NCI-H187 (cell line): Measurements from ENCODE around the gene PPP2R2B.

Experiments used
- DNase-seq, 2 experiments: peaks; one replicate each; lab custom pipeline; 2025; lab: John Stamatoyannopoulos, UW

PPP2R2B gene

DNA sequence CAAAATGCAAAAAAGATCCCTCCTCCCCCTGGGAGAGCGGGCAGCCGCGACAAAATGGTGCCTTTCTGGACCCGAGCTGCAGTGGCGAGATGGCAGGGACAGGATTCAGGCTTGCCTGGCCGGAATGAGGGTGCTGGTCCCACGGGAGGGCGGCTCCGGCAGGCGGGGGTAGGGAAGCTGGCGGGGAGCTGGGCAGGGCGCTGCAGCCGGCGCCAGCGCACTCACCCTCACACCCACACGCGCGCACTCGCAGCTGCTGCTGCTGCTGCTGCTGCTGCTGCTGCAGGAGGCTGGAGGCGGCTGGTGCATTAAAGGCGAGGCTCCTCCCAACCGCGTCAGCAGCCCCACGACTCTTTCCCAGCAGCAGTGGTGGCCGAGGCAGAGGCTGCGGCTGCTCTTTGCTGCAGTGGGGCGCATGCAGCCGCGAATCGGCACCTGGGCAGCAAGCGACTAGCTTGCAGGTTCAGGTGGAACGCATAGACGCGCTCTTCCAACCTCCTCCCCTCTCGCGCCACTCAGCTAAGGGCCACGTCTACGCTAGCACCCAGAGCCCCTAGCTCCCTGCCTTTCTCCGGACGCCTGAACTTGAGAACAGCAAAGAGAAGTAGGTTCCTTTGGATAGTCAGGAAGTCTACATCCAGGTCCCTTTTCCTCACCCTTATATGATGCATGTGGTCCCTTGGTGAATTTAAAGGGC is at the start of gene PPP2R2B:
PPP2R2B (minus strand) TSS at position 282 of the 697 bp plus-strand sequence.
- DNase-seq = peak; percentile 64 to 79

DNA sequence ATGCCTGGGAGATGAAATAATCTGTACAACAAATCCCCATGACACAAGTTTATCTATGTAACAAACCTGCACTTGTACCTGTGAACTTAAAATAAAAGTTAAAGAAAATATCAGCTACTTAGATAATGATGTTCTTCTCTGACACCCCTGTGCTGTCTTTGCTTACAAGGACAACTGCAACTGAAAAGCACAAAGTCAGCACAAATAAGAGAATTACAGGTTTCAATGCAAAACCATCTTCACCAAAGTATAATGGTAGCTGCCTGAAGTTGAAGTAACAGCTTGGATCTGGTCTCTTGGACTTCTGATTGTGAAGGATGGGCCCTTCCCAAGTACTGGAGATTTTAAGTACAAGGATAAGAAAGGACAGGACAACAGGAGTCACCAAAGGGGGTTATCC is 45.6 kb upstream of the PPP2R2B start:
- no peak for DNase-seq

DNA sequence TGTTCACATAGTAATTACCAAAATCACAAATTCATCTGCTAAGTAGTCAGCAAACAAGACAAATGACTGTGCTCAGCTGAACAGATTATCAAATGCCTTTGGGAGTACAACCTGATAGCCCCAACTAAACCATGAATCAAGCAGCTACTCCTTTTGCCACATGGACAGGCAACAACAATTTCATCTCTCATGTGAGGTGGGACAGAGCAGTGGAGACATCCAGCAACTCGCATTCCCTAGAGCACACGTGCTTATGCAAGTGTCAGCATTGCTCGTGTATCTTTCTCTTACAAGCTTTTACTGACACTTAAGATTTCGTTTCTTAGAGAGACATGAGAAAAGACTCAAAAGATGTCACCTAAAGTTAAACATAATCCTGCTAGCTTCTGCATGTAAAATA is 42.7 kb upstream of the PPP2R2B start:
- DNase-seq = no peak

DNA sequence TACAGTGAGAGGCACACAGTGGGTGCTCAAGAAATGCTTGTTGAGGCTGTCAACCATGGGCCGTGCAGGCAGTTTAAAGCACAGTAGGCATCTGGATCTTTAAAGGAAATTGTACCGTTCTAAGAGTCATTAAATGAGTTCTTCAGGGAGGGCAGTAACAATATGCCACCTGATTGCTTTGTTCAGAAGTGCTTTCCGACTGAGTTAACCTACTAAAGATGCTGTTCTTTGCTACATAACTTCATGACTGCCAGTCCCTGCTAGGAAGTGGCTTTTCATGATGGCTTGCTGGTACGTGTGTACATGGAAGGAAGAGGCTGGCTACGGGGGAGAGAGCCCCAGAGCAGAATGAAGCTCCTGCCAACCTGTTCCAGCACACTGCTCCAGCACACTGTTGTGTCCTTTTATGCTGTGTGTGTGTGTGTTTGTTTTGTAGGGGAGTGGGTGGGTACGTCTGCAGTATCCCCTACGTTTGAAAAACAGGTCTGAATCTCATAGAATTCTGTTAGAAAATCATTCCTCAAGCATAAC is 41.9 kb upstream of the PPP2R2B start:
- DNase-seq = no peak

DNA sequence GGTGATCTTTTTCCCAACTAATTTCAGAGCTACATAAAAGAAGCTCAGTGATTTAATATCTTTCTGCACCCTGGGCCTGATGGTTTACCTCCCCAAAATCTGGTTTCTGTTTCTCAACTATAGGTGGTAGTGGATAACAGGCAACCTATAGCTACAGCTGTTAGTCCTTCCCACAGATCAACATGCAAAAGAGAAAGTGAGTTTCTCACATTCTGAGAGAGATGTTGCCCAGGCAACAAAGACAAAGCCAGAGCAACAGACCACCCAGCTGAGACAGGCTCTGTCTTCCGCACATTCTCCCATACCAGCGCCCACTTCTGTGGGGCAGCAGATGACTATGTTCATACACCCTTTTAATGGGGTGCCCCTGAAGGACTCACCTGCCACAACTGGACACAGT is 40.7 kb upstream of the PPP2R2B start:
- DNase-seq = no peak

DNA sequence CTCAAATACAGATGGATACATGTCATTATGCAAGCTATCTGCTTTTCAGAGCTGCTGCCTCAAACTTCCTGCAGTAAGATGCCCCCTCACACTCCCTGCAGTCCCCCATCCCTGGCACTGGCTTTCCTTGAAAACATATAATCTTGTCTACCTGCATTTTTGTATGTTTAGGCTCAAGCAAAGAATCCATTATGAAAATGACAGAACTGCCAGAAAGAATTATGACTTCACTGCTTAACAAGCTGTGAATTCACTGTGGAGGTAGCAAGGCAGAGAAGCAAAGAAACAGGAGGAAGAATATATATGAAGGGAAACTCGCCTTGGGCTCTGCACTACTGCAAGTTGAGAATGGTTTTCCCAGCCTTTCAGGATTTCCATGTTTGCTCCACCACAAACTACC is 39.4 kb upstream of the PPP2R2B start:
- no peak for DNase-seq

DNA sequence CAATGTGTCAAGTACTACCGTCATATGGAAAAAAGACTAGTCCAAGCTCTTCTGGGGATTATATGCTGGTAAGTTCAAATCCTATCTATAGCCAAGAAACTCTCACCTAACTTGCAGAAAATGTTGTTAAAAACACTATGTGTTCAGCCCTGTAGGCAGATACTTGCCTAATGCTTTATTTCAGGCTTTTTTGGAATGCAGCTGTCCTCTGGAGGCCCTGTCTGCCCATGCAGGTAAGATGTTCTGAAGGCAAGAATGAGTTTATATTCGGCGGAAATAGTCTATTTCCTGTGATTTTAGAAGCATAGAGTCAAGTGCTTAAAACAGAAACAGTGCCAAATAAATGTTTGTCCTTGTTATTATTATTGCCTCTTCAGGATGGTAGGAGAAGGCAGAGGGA is 34.3 kb upstream of the PPP2R2B start:
- DNase-seq = no peak

DNA sequence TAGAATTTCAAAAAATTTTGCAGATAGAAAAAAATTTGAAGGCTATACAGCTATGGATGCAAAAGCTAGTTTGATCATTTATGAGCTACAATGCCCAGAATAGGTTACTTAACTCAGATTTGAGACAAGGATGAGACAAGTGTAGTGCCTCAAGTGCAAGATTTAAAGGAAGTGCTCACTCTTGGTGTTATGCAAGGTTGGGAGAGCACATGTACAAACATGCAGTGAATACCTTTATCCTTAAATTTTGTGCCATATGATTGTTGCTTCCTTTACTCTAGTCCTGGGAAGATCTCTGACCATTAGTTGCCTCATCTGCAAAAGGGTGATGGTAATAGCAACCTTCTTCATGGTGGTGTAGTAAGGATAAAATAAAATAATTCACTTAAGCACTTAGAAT is 31.7 kb upstream of the PPP2R2B start:
- DNase-seq = no peak

DNA sequence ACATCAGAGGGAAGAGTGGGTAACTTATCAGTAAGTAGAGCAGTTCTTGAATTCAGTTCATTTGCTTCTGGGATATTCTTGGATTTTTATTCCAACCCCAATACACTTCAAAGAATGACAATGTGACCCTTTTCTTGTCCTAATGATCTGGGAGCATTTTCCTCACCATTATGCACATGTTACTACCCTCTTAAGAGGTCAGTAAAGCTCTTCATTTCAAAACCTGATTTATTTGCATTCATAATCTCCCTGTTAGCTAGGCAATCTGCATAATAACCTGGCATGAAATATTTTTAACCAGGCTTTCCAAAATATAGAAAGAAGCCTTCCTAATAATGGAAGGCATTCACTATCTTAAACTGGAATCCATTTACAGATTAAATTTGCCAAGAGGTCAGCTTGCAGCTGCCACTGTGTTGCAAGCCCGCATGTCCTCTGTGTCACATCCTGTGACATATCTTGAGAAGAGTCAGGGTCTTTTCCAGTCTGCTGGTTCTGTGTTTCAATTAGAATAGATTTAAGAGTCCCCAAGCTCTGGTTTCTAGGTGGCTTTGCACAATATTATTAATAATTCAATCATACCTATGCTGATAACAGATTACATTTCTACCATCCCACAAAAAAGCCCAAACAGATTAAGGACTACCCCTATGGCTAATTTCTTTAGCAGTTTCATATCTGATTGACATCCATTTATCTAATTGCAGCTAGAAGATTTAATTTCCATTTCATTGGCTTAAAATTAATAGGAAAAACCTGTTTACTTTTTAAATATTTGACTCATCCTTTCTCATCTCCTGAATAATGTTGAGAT is 30.9 kb upstream of the PPP2R2B start:
- no peak for DNase-seq

DNA sequence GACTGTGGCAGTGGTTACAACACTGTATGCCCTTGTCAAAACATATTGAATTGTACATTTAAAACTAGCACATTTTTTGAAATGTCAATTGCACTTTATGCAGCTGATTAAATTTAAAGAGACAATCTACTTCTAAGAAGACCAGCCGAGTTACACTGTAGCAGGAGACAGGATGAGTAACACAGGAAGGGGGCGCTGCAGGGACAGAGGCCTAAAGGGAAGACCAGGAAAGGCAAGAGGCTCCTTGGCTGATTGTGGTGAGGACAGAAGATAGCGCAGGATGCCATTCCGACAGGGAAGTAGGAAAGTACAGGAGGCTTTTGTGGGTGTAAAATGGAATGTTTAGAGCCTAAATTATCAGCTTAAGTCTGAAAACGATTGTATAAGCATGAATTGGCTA is 28.2 kb upstream of the PPP2R2B start:
- no peak for DNase-seq

DNA sequence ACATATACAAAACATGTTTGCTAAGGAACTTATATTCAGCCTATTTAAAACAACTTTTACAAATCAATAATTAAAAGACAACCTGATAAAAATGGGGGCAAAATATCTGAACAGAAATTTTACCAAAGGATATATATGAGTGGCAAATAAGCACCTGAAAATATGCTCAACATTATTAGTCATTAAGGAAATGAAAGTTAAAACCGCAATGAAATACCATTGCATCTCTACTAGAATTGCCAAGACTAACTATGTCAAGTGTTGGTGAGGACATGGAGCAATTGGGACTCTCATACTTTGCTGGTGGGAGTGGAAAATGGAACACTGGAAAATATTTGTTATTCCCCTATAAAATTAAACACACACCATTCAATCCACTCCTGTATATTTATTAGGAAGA is 26.3 kb upstream of the PPP2R2B start:
- no peak for DNase-seq

DNA sequence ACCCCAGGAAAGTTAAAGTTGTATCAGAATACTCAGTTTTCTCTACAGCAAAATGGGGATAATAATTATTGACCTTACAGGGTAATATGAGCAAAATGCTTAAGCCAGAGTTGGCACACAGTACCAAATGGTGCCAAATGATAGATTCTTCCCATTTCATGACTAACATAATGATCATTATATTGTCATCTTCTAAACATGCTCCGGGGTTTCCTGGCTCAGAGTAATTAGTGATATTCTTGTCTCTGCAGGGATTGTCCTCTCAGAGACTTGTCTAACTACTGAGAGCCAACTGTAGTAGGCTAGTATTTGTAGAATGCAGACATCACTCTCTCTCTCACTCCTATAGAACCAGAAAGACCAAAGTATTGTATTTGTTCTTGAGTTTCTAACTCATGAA is 25.2 kb upstream of the PPP2R2B start:
- DNase-seq = no peak

DNA sequence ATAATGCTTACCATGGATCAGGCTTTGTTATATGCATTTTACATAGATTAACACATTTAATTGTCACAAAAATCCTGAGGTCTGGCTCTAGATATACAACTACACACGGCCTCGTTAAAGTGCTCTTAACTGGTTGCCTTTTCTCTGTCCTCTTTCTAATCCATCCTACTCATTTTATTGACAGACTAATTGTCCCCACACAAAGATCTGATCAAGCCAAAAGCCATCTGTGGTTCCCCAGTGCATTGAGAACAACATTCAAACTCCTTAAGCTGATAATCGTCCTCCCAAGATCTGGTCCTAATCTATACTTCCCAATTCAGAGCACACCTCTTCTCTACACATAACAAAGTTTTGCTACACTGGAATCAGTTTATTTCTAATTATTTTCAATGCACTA is 23.9 kb upstream of the PPP2R2B start:
- no peak for DNase-seq

DNA sequence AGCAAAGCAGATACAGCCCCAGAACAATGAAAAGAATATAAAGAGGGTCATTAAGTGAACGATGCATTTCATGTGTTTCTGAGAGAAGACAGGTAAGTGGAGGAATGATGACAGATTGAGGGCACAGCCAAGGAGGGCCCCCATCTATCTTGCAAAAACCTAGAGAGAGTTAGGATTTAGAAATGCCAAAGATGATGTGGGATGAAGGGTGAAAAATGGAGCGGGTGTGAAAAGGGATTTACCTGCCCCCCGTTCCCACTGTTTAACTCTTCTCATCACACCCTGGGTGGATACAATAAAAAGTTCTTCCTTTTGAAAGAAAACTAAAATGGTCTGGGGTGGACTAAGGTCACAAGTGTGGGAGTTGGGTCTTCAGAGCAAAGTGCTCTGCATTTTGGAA is 18.5 kb upstream of the PPP2R2B start:
- DNase-seq = no peak

DNA sequence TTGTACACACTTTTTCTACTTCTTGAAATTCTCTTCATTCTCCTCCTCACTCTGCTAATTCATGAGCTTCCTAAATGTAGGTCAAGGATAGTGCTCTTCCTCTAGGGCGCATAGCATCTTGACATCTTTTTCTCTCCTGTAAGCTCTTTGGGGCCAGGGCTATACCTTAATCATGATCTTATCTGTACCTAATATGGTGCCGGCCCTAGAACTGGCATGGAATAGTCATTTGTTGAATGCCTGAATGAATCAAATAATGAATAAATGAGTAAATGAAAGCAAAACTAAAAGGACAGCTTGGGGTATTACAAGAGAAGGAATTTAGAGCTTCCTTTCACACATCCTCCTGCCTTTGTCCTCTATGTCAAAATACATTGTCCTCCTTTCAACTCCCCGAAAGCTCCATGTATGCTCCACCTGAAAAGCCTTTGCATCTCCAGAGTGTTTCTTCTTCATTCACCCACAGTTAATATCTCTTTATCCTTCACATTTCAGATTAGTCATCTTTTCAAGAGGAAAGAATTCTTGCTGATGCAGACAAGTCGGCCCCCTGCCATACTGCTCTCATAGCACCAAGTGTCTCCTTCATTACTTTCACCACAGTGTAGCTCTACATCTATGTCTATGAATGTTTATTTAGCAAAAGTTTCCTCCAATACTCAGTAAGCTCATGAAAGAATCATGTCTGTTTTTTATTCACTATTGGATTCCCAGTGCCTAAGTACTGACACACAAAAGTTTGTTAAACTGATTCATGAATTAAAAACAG is 16.4 kb upstream of the PPP2R2B start:
- DNase-seq = no peak

DNA sequence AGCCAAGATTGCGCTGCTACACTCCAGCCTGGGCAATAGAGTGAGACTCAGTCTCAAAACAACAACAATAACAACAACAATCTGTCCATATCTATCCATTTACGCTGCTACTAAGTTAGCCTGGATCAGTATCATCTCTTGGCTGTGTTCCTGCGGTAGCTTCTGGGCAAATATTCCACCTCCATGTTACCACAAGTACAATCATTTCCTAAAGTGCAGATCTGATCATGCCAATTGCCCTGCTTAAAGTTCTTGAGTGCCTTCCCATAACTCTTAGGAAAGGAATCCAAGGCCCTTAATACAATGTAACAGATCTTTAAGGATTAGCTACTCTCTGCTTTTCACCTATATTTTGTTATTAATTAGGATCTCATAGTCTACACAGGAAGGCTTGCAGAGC is 15.4 kb upstream of the PPP2R2B start:
- DNase-seq = no peak

DNA sequence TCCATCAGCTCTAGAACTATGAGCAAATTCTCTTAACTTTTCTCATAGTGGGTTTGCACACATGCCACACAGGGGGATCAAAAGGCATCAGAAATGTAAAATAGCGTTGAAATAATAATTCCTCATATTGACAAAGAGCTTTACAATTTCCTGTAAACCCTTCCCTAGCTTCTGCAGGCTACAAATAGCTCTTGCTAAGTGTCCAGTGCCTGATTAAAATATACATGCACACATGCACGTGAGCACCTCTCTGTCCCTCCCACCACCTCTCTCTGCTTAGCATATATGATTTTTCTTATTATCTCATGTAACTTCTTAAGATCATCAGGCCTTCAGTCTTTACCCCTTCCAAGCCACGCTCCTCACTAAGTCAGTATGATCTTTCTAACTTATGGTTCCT is 13.7 kb upstream of the PPP2R2B start:
- no peak for DNase-seq

DNA sequence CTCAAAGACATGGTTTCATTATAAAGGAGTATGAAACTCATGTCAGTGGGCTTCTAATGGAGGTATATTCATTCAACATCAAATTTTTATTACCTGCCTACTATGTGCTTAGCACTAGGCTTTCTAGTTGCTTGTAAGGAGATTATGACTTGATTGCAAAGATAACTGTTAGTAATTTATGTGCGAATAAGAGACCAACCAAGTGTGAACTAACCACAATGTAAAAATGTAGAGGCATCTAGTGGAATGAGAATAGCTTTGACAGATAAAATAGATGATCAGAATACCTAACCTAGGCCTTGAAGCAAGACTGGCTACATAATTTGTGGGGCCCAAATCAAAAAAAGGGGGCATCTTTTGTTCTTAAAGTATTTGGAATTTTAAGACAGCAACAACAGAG is 13.0 kb upstream of the PPP2R2B start:
- no peak for DNase-seq

DNA sequence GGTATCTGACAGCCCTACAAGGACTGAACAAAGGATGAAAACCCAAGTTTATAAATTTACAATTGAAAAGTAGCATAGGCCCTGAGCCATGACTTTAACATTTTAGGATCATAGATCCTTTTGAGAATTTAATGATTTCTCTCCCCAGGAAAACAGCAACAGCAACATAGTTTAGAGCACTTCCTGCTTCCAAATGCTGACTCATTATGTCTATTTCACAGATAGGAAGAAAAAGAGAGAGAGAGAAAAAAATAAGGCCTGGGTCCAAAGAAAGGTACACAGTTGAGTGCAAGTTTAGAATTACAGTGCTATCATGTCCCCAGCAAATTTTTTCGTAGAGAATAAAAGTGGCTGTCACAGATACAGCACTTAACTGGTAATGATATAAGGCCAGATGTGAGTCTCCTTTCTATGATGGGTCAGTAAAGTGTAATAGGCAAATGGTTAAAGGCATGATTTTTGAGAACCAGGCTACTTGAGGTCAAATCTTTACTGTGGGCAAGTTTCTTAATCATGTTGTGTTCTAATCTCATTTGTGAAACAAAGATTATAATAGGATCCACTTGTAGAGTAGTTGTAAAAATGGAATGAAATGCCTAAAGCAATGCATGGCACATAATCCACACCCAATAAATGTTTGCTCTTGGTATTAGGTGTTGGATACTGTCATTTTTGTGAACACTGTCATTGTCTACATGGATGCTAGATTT is 12.3 kb upstream of the PPP2R2B start:
- no peak for DNase-seq

DNA sequence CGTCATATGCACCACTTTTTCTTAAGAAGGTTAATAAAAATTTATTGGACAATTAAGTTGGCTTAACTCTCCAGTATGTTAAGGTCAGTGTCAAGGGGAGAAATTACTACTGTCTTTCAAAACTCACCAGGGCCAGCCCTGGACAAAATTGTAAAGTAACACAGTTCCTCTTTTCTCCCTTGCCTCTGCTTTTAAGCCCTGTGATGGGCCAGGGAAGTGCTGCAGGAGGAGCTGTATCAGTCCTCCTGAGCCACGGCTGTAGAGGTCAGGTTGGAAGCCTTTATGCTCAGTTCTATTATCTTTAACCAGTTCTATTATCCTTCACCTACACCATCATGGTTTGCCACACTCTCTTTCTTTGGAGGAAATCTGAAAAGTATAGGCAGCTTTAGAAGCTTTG is 11.5 kb upstream of the PPP2R2B start:
- no peak for DNase-seq

DNA sequence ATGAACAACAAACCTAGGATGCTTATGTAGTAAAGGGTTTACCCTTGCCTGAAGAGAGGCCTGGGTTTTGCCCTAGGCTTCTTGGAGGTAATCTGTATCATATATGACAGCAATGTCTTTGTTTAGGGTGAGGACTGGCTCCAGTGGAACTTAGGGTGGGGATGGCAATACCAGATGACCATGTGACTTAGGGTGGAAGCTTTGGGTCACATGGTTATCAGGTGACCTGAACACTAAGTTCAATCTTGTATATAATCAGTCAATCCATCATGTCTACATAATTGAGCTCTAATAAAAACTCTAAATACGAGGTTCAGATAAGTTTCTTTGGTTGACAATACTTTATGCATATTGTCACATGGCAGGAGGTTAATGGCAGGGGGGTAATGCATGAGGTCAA is 10.6 kb upstream of the PPP2R2B start:
- DNase-seq = no peak

DNA sequence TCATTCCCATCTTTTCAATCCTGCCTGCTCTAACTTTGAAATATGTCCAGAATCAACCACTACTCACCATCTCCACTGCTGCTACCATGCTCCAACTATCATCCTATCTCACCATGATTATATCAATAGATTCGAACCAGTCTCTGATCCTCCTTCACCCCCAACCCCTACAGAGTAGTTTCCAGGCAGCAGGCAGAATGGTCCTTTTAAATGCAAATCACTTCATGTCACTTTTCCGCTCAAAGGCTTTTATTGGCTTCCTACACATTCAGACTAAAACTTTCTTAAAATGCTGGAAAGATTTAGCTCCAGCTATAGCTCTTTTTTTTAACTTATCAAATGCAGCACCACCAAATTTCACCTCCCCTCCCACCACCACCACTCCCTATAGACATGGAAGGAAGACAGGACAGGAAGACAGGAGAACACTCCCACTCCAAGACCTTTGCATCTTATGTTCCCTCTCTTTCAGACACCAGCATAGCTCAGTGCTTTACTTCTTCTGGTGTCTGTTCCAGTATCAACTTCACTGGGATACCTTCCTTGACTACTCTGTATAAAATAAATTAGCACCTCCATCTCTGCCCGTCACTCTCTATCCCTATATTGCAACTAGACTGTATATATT is 9.9 kb upstream of the PPP2R2B start:
- no peak for DNase-seq
